Memory B cell (primary cell): Measurements from ENCODE around the gene SLC2A13.
"Not testable (repeated sequence)": the region's sequence is repeated elsewhere in the genome, so short reads cannot be mapped to it uniquely, and the experiment has no call there.

Experiments
- ATAC-seq: fragments of 150-1000 bp; cut with Tn5 transposase; 2 replicates; pipeline ENCODE4 v1.10.0; 2021; ENCODE audit warnings: low read depth, mild to moderate bottlenecking, moderate library complexity
- DNase-seq, 2 donors: peaks; one replicate each; pipeline ENCODE4 v3.0.0; 2022; ENCODE audit warnings: low spot score in 2 of 2
- H3K27ac Mint-ChIP-seq: one replicate; pipeline ENCODE4 v1.8.0; 2022; ENCODE audit warnings: mild to moderate bottlenecking, moderate library complexity, mixed read lengths
- H3K27me3 Mint-ChIP-seq: one replicate; pipeline ENCODE4 v1.8.0; 2022; ENCODE audit warnings: mixed read lengths
- H3K36me3 Mint-ChIP-seq: one replicate; pipeline ENCODE4 v1.8.0; 2022; ENCODE audit warnings: mild to moderate bottlenecking, mixed read lengths
- H3K4me1 Mint-ChIP-seq: one replicate; pipeline ENCODE4 v1.8.0; 2022; ENCODE audit warnings: mixed read lengths
- H3K4me3 Mint-ChIP-seq: one replicate; pipeline ENCODE4 v1.8.0; 2022; ENCODE audit warnings: mild to moderate bottlenecking, moderate library complexity, mixed read lengths
- H3K9me3 Mint-ChIP-seq: one replicate; pipeline ENCODE4 v1.8.0; 2022; ENCODE audit warnings: mixed read lengths

SLC2A13 gene

DNA sequence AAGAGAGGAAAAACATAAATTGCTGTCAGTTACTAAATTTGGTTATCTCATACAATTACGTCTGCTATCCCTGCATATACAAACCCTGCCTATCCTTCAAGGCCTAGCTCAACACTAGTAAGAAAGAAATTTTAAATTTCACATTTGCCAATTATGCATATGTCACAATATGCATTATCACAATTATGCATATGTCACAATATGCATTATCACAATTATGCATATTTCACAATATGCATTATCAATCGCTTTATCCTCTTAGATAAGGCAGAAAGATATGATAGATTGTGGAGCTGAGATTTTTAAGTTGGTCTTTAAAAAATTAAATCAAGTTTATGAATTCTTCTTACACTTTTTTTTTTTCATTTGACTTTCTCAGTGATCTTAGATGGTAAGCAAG lies 291.3 kb downstream of the SLC2A13 start:
- Mint-ChIP-seq H3K27ac (no peak overlapping the region), H3K4me1 (no peaks in the 10 kb centered on the region), H3K4me3 (no peak overlapping the region), H3K9me3 (peaks cover 4% of the 10 kb centered on the region), H3K36me3 (peaks cover 2% of the 10 kb centered on the region), H3K27me3 (no peaks in the 10 kb centered on the region)
- ATAC-seq (no peak), DNase-seq (no peak)

DNA sequence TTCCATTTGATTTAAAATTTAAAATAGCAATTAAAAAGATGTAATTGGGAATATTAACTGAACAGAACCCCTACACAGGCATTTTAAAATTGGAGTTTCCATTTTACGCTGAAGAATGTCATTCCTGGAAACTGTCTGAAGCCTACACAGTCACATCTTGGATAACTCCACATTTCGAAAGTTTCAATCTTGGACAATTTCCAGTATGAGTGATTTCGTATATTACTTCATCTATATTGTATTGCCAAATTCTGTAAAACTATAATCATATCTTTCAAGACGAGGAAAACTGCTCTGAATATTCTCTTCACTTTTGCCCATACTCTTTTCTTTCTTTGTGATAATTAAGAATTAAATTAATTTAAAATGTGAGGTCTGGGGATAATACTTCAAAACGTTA lies 292.1 kb downstream of the SLC2A13 start:
- H3K4me3 Mint-ChIP-seq, result no peak overlapping the region
- no peak overlapping the region for H3K27ac Mint-ChIP-seq
- no peak for ATAC-seq
- peaks cover 2% of the 10 kb centered on the region for H3K36me3 Mint-ChIP-seq
- no peak for DNase-seq
- H3K27me3 Mint-ChIP-seq, result no peaks in the 10 kb centered on the region
- H3K4me1 Mint-ChIP-seq, result no peaks in the 10 kb centered on the region
- H3K9me3 Mint-ChIP-seq, result peaks cover 4% of the 10 kb centered on the region

DNA sequence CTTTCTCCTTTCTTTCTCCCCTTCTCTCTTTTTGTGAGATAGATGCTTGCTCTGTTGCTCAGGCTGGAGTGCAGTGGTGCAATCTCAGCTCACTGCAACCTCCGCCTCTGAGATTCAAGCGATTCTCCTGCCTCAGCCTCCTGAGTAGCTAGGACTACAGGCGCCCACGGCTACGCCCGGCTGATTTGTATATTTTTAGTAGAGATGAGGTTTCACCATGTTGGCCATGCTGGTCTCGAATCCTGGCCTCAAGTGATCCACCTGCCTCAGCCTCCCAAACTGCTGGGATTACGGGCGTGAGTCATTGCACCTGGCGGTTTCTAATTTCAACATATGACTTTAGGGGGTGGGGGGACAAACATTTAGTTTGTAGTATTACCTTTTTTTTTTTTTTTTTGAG lies 293.4 kb downstream of the SLC2A13 start:
- H3K4me3 Mint-ChIP-seq, H3K4me1 Mint-ChIP-seq, H3K9me3 Mint-ChIP-seq, DNase-seq, ATAC-seq, H3K27me3 Mint-ChIP-seq, H3K36me3 Mint-ChIP-seq, H3K27ac Mint-ChIP-seq: not testable (repeated sequence)

DNA sequence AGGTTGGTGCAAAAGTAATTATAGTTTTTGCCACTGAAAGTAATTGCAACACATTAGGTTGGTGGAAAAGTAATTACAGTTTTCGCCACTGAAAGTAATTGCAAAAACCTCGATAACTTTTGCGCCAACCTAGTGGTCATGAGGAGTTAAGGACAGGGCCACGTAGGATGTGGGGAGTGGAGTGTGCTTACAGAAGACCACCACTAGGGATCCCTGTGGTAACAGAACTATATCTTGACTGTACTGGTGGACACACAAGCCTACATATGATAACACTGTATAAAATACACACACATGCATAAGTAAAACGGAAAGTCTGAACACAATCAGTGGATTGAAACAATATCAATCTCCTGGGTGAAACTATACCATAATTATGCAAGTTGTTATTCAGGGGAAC lies 298.8 kb downstream of the SLC2A13 start:
- Mint-ChIP-seq H3K4me1 (no peaks in the 10 kb centered on the region), H3K4me3 (no peak overlapping the region), H3K27ac (no peak overlapping the region), H3K36me3 (no peaks in the 10 kb centered on the region), H3K9me3 (peaks cover 2% of the 10 kb centered on the region), H3K27me3 (no peaks in the 10 kb centered on the region)
- peak; percentile 29 for ATAC-seq
- DNase-seq, result no peak

DNA sequence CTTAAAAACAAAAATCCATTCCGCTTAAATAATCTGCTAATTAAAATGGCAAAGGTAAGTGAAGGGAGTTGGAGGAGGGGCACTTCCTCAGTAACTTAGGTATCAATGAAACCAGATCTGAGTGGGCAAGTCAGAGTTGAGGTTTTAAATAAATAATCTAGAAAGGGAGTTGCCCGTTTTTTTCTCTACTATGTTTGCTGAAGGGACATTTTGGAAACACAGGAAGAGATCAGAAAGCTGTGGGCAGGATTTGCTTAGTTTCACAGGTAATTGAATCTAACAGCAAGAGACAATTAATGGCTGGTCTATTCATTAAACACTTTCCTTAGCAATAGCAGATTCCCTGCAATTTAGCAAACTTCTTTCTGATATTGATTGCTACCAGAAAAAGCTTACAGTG lies 300.2 kb downstream of the SLC2A13 start:
- no peak overlapping the region for H3K27ac Mint-ChIP-seq
- H3K4me1 Mint-ChIP-seq, result no peaks in the 10 kb centered on the region
- peaks cover 2% of the 10 kb centered on the region for H3K9me3 Mint-ChIP-seq
- ATAC-seq (no peak), DNase-seq (no peak)
- no peaks in the 10 kb centered on the region for H3K27me3 Mint-ChIP-seq
- H3K4me3 Mint-ChIP-seq, result no peak overlapping the region
- no peaks in the 10 kb centered on the region for H3K36me3 Mint-ChIP-seq

DNA sequence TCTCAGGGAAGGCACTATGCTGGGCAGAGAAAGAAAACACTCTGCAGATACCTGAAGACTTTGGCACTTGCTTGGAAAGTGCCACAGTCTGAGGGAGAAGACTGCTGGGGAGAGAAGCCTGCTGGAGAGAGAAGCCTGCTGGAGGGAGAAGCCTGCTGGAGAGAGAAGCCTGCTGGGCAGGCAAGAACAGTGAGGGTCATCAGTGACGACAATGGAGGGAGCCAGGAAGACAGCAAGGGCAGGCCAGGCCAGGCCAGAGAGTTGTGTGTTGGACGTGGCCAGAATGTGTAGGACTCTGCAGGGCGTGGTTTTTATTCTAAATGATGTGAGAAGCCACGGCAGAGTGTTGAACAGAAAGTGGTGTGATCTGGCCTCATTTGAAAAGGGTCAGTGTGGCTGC lies 301.0 kb downstream of the SLC2A13 start:
- ATAC-seq, result no peak
- Mint-ChIP-seq H3K4me3 (no peak overlapping the region), H3K36me3 (no peaks in the 10 kb centered on the region), H3K27ac (no peak overlapping the region), H3K9me3 (peaks cover 1% of the 10 kb centered on the region), H3K4me1 (no peaks in the 10 kb centered on the region), H3K27me3 (no peaks in the 10 kb centered on the region)
- no peak for DNase-seq

DNA sequence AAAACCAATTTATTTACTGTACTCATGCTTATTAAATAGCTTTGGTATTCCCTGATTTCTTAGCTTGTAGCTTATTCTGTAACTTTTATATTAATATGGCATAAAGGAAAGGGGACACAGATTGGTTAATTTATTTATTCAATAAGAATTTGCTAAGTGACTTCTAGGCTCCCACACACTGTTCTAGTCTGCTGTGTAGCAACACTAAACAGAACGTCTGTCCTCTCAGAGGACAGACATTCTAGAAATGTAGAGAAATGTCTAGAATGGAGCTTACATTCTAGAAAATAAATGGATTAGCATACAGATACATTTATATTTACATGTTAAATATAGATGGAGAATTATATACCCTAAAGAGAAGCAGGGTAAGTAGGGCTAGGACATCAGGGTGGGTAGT lies 301.4 kb downstream of the SLC2A13 start:
- no peaks in the 10 kb centered on the region for H3K36me3 Mint-ChIP-seq
- H3K4me1 Mint-ChIP-seq, result no peaks in the 10 kb centered on the region
- no peak overlapping the region for H3K27ac Mint-ChIP-seq
- no peaks in the 10 kb centered on the region for H3K27me3 Mint-ChIP-seq
- ATAC-seq (no peak), DNase-seq (no peak)
- no peak overlapping the region for H3K4me3 Mint-ChIP-seq
- H3K9me3 Mint-ChIP-seq, result no peaks in the 10 kb centered on the region

DNA sequence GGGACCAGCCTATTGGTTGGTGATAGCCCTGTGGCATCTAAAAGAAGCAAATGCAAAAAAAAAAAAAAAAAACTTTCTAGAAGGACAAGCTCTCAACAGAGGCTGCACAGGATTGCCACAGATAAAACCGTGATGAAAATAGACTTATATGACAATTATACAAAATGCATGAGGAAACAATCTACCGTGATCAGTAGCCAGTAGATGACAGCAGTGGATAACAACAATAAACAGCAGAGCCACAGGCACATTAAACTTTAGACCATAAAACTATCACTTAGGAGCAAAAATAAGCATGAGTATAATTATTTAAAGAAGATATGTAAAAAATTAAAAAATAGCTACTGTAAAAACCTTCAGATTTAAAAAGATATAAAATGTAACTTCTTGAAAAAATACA lies 302.7 kb downstream of the SLC2A13 start:
- Mint-ChIP-seq H3K4me1 (no peaks in the 10 kb centered on the region), H3K4me3 (no peak overlapping the region), H3K27ac (no peak overlapping the region), H3K9me3 (no peaks in the 10 kb centered on the region), H3K27me3 (no peaks in the 10 kb centered on the region), H3K36me3 (no peaks in the 10 kb centered on the region)
- DNase-seq, result no peak
- ATAC-seq, result no peak

DNA sequence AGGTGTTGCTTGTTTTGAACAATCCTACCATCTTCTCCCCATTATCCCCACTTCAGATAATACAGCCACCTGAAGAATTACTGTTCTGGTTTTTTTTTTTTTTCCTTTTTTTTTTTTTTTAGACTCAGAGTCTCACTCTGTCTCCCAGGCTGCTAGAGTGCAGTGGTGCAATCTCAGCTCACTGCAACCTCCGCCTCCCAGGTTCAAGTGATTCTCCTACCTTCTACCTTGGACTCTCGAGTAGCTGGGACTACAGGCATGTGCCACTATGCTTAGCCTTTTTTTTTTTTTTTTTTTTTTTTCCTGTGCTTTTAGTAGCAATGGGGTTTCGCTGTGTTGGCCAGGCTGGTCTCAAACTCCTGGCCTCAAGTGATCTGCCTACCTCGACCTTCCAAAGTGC lies 306.9 kb downstream of the SLC2A13 start:
- DNase-seq, result no peak
- no peaks in the 10 kb centered on the region for H3K36me3 Mint-ChIP-seq
- no peaks in the 10 kb centered on the region for H3K27me3 Mint-ChIP-seq
- ATAC-seq, result no peak
- H3K9me3 Mint-ChIP-seq, result no peaks in the 10 kb centered on the region
- no peak overlapping the region for H3K27ac Mint-ChIP-seq
- H3K4me3 Mint-ChIP-seq, result no peak overlapping the region
- no peaks in the 10 kb centered on the region for H3K4me1 Mint-ChIP-seq

DNA sequence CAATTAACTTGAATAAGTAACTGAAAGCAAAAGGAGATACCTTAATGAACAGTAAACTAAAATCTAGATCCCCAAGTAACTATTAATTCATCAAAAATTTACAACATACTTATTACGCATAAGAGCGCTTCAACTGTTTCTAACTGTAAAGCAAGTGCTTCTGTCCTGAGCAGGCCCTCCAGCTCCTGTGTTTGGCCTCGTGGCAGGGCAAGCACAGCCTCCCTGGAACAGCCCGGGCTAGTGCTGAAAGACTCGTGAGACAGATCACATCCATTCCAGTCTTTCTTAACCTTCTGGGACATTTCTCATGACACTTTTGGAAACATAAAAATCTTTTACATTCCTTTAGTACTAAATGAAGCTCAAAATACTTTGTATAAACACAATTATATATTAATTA lies 307.5 kb downstream of the SLC2A13 start:
- no peaks in the 10 kb centered on the region for H3K9me3 Mint-ChIP-seq
- no peak for ATAC-seq
- H3K4me1 Mint-ChIP-seq, result no peaks in the 10 kb centered on the region

DNA sequence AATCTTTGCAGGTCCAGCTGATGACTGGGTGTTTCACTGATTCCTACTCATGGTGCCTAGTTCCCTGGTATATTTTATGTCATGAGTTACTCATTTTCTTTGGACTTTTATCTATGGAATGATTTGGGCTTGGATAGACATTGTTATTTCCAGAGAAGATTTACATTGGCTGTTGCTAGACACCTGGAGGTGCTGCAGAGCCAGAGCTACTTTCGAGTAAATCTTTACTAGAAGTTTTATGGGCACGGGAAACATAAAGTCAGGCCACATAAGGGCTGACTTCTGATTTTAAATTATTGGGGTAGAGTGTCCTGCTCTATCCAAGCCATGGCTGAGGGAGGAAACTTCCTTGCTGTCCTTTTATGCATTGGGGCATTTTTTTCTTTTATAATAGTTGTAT lies 310.4 kb downstream of the SLC2A13 start:
- ATAC-seq (no peak), DNase-seq (no peak)
- Mint-ChIP-seq H3K9me3 (no peaks in the 10 kb centered on the region), H3K27ac (no peak overlapping the region), H3K4me3 (no peak overlapping the region), H3K27me3 (no peaks in the 10 kb centered on the region), H3K4me1 (no peaks in the 10 kb centered on the region), H3K36me3 (no peaks in the 10 kb centered on the region)

More for the DNA sequence above, 307.5 kb downstream of the SLC2A13 start:
- no peak for DNase-seq
- Mint-ChIP-seq H3K27ac (no peak overlapping the region), H3K4me3 (no peak overlapping the region), H3K36me3 (no peaks in the 10 kb centered on the region), H3K27me3 (no peaks in the 10 kb centered on the region)

DNA sequence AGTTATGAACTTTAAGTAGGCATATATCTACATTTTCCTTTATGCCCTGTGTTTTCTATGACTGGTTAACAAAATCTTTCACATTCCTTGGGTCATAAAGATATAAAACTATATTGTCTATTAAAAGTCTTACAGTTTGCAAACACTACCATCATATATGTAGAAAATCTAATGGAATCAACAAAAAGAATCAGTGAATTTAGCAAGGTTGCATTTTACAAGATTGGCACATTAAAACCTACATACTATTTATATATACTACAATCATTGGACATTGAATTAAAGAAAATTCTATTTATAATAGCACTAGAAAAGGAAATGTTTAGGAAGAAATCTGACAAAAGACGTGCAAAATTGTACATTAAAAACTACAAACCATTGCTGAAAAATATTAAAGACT lies 312.9 kb downstream of the SLC2A13 start:
- DNase-seq (no peak), ATAC-seq (no peak)
- H3K4me1 Mint-ChIP-seq, result no peaks in the 10 kb centered on the region
- H3K27ac Mint-ChIP-seq, result no peak overlapping the region
- no peak overlapping the region for H3K4me3 Mint-ChIP-seq
- H3K9me3 Mint-ChIP-seq, result no peaks in the 10 kb centered on the region
- H3K27me3 Mint-ChIP-seq, result no peaks in the 10 kb centered on the region
- no peaks in the 10 kb centered on the region for H3K36me3 Mint-ChIP-seq

DNA sequence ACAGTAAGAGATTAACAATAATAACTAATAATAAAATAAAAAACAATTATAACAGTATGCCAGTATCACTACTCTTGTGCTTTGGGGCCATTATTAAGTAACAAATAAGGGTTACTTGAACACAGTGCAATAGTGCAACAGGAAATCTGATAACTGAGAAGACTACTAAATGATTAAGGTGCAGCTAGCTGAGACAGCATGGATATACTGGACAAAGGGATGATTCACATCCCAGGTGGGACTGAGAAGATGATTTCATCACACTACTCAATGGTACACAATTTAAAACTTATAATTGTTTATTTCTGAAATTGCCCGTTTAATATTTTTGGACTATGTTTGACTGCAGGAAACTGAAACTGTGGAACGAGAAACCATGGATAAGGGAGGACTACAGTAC lies 317.6 kb downstream of the SLC2A13 start:
- H3K27ac Mint-ChIP-seq, result no peak overlapping the region
- H3K36me3 Mint-ChIP-seq, result no peaks in the 10 kb centered on the region

DNA sequence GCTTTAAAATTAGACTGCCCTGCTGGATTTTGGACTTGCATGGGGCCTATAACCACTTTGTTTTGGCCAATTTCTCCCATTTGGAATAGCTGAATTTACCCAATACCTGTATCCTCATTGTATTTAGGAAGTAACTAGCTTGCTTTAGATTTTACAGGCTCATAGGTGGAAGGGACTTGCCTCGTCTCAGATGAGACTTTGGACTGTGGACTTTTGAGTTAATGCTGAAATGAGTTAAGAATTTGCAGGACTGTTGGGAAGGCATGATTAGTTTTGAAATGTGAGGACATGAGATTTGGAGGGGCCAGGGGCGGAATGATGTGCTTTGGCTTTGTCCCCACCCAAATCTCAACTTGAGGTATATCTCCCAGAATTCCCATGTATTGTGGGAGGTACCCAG lies 320.1 kb downstream of the SLC2A13 start:
- H3K4me1 Mint-ChIP-seq, DNase-seq, H3K36me3 Mint-ChIP-seq, H3K27me3 Mint-ChIP-seq, H3K4me3 Mint-ChIP-seq, H3K27ac Mint-ChIP-seq, H3K9me3 Mint-ChIP-seq, ATAC-seq: not testable (repeated sequence)

More for the DNA sequence above, 317.6 kb downstream of the SLC2A13 start:
- no peaks in the 10 kb centered on the region for H3K9me3 Mint-ChIP-seq
- no peaks in the 10 kb centered on the region for H3K27me3 Mint-ChIP-seq
- no peak for DNase-seq
- no peak overlapping the region for H3K4me3 Mint-ChIP-seq
- H3K4me1 Mint-ChIP-seq, result no peaks in the 10 kb centered on the region
- no peak for ATAC-seq

DNA sequence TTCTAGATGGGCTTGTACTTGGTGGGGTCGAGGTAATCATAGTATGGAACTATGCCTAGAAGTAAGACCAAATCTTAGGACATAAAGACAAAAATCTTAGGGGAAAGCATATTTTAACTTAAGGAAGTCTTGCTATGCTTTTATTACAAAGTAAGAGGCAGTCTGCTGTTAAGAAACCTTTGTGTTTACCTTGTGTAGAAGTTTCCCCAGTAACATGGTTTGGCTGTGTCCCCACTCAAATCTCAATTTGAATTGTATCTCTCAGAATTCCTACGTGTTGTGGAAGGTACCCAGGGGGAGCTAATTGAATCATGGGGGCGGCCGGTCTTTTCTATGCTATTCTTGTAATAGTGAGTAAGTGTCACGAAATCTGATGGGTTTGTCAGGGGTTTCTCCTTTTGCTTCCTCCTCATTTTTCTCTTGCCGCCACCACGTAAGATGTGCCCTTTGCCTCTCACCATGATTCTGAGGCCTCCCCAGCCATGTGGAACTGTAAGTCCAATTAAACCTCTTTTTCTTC lies 323.8 kb downstream of the SLC2A13 start:
- no peak overlapping the region for H3K4me3 Mint-ChIP-seq
- DNase-seq (no peak), ATAC-seq (no peak)
- no peaks in the 10 kb centered on the region for H3K4me1 Mint-ChIP-seq
- H3K27me3 Mint-ChIP-seq, result no peaks in the 10 kb centered on the region
- peaks cover 3% of the 10 kb centered on the region for H3K9me3 Mint-ChIP-seq
- H3K36me3 Mint-ChIP-seq, result no peaks in the 10 kb centered on the region
- H3K27ac Mint-ChIP-seq, result no peak overlapping the region
